ENCODE data around the gene AGBL4. TPM values are rescaled to one million over a fixed set of nuclear protein-coding genes. Genes with fewer than 3 reads are reported as not detected.

AGBL4 gene
- total RNA-seq, 1 donor from 2014 or later = not detected

- H3K9me3 Mint-ChIP-seq = no peaks in the 10 kb centered on the region
- no peak for DNase-seq (ENCODE audit: low spot score)
- H3K36me3 Mint-ChIP-seq (ENCODE audit: low read depth) = no peaks in the 10 kb centered on the region
- H3K4me3 Mint-ChIP-seq (ENCODE audit: low read depth) = no peak overlapping the region
- H3K4me1 Mint-ChIP-seq (ENCODE audit: low read depth) = no peaks in the 10 kb centered on the region
- no peak overlapping the region for H3K27ac Mint-ChIP-seq
- H3K27me3 Mint-ChIP-seq (ENCODE audit: low read depth) = peaks cover 5% of the 10 kb centered on the region
- intact Hi-C loops (cut with micrococcal nuclease) = no loop called here
Observed at GRCh38 chr1:48568501-48568900, 1455.3 kb downstream of the AGBL4 start.

GRCh38 chr1:48566492-48566891 lies 1457.3 kb downstream of the AGBL4 start:
- H3K4me1 Mint-ChIP-seq (ENCODE audit: low read depth) = no peaks in the 10 kb centered on the region
- no peaks in the 10 kb centered on the region for H3K9me3 Mint-ChIP-seq
- intact Hi-C loops (cut with micrococcal nuclease) = no loop called here
- H3K36me3 Mint-ChIP-seq (ENCODE audit: low read depth) = no peaks in the 10 kb centered on the region
- DNase-seq (ENCODE audit: low spot score) = no peak
- H3K4me3 Mint-ChIP-seq (ENCODE audit: low read depth) = no peak overlapping the region
- no peak overlapping the region for H3K27ac Mint-ChIP-seq
- peaks cover 7% of the 10 kb centered on the region for H3K27me3 Mint-ChIP-seq (ENCODE audit: low read depth)

GRCh38 chr1:48563021-48563420 lies 1460.7 kb downstream of the AGBL4 start:
- no peak overlapping the region for H3K27ac Mint-ChIP-seq

GRCh38 chr1:48561444-48561843 lies 1462.3 kb downstream of the AGBL4 start:
- intact Hi-C loops (cut with micrococcal nuclease) = no loop called here
- Mint-ChIP-seq H3K27ac (no peak overlapping the region), H3K4me1 (ENCODE audit: low read depth) (no peaks in the 10 kb centered on the region), H3K4me3 (ENCODE audit: low read depth) (no peak overlapping the region), H3K9me3 (no peaks in the 10 kb centered on the region), H3K36me3 (ENCODE audit: low read depth) (no peaks in the 10 kb centered on the region), H3K27me3 (ENCODE audit: low read depth) (peaks cover 7% of the 10 kb centered on the region)
- DNase-seq (ENCODE audit: low spot score) = no peak

More at GRCh38 chr1:48563021-48563420, 1460.7 kb downstream of the AGBL4 start:
- no peak for DNase-seq (ENCODE audit: low spot score)
- no peaks in the 10 kb centered on the region for H3K36me3 Mint-ChIP-seq (ENCODE audit: low read depth)
- H3K27me3 Mint-ChIP-seq (ENCODE audit: low read depth) = peaks cover 7% of the 10 kb centered on the region
- no peak overlapping the region for H3K4me3 Mint-ChIP-seq (ENCODE audit: low read depth)
- H3K9me3 Mint-ChIP-seq = no peaks in the 10 kb centered on the region
- intact Hi-C loops (cut with micrococcal nuclease) = no loop called here
- no peaks in the 10 kb centered on the region for H3K4me1 Mint-ChIP-seq (ENCODE audit: low read depth)

- Mint-ChIP-seq H3K36me3 (ENCODE audit: low read depth) (no peaks in the 10 kb centered on the region), H3K27ac (no peak overlapping the region), H3K4me1 (ENCODE audit: low read depth) (no peaks in the 10 kb centered on the region), H3K4me3 (ENCODE audit: low read depth) (no peak overlapping the region), H3K9me3 (no peaks in the 10 kb centered on the region), H3K27me3 (ENCODE audit: low read depth) (peaks cover 7% of the 10 kb centered on the region)
- intact Hi-C loops (cut with micrococcal nuclease) = no loop called here
- DNase-seq (ENCODE audit: low spot score) = no peak
Observed at GRCh38 chr1:48560577-48560976, 1463.2 kb downstream of the AGBL4 start.

GRCh38 chr1:48560116-48560515 lies 1463.6 kb downstream of the AGBL4 start:
- Mint-ChIP-seq H3K4me3 (ENCODE audit: low read depth) (no peak overlapping the region), H3K27ac (no peak overlapping the region), H3K36me3 (ENCODE audit: low read depth) (no peaks in the 10 kb centered on the region), H3K4me1 (ENCODE audit: low read depth) (no peaks in the 10 kb centered on the region), H3K27me3 (ENCODE audit: low read depth) (peaks cover 7% of the 10 kb centered on the region), H3K9me3 (no peaks in the 10 kb centered on the region)
- DNase-seq (ENCODE audit: low spot score) = no peak
- intact Hi-C loops (cut with micrococcal nuclease) = no loop called here

GRCh38 chr1:48558366-48558765 lies 1465.4 kb downstream of the AGBL4 start:
- no peaks in the 10 kb centered on the region for H3K4me1 Mint-ChIP-seq (ENCODE audit: low read depth)
- peaks cover 3% of the 10 kb centered on the region for H3K27me3 Mint-ChIP-seq (ENCODE audit: low read depth)
- intact Hi-C loops (cut with micrococcal nuclease) = no loop called here
- DNase-seq (ENCODE audit: low spot score) = no peak
- no peak overlapping the region for H3K27ac Mint-ChIP-seq
- no peak overlapping the region for H3K4me3 Mint-ChIP-seq (ENCODE audit: low read depth)
- no peaks in the 10 kb centered on the region for H3K9me3 Mint-ChIP-seq
- no peaks in the 10 kb centered on the region for H3K36me3 Mint-ChIP-seq (ENCODE audit: low read depth)

- intact Hi-C loops (cut with micrococcal nuclease) = no loop called here
- no peak overlapping the region for H3K4me3 Mint-ChIP-seq (ENCODE audit: low read depth)
- H3K9me3 Mint-ChIP-seq = no peaks in the 10 kb centered on the region
- no peak overlapping the region for H3K27ac Mint-ChIP-seq
- no peaks in the 10 kb centered on the region for H3K36me3 Mint-ChIP-seq (ENCODE audit: low read depth)
- DNase-seq (ENCODE audit: low spot score) = no peak
- H3K27me3 Mint-ChIP-seq (ENCODE audit: low read depth) = peaks cover 1% of the 10 kb centered on the region
- H3K4me1 Mint-ChIP-seq (ENCODE audit: low read depth) = no peaks in the 10 kb centered on the region
Observed at GRCh38 chr1:48556186-48556850, 1467.4 kb downstream of the AGBL4 start.

GRCh38 chr1:48555271-48555670 lies 1468.5 kb downstream of the AGBL4 start:
- no peak for DNase-seq (ENCODE audit: low spot score)
- intact Hi-C loops (cut with micrococcal nuclease) = no loop called here
- Mint-ChIP-seq H3K9me3 (no peaks in the 10 kb centered on the region), H3K27me3 (ENCODE audit: low read depth) (peaks cover 1% of the 10 kb centered on the region), H3K4me3 (ENCODE audit: low read depth) (no peak overlapping the region), H3K27ac (no peak overlapping the region), H3K4me1 (ENCODE audit: low read depth) (no peaks in the 10 kb centered on the region), H3K36me3 (ENCODE audit: low read depth) (no peaks in the 10 kb centered on the region)

- intact Hi-C loops (cut with micrococcal nuclease) = no loop called here
- Mint-ChIP-seq H3K4me3 (ENCODE audit: low read depth) (no peak overlapping the region), H3K36me3 (ENCODE audit: low read depth) (no peaks in the 10 kb centered on the region), H3K4me1 (ENCODE audit: low read depth) (no peaks in the 10 kb centered on the region), H3K27ac (no peak overlapping the region), H3K27me3 (ENCODE audit: low read depth) (peaks cover 1% of the 10 kb centered on the region), H3K9me3 (no peaks in the 10 kb centered on the region)
- DNase-seq (ENCODE audit: low spot score) = no peak
Observed at GRCh38 chr1:48552903-48553606, 1470.7 kb downstream of the AGBL4 start.

GRCh38 chr1:48552420-48552819 lies 1471.3 kb downstream of the AGBL4 start:
- intact Hi-C loops (cut with micrococcal nuclease) = no loop called here
- Mint-ChIP-seq H3K4me3 (ENCODE audit: low read depth) (no peak overlapping the region), H3K9me3 (no peaks in the 10 kb centered on the region), H3K27ac (no peak overlapping the region), H3K27me3 (ENCODE audit: low read depth) (peaks cover 1% of the 10 kb centered on the region), H3K36me3 (ENCODE audit: low read depth) (no peaks in the 10 kb centered on the region), H3K4me1 (ENCODE audit: low read depth) (no peaks in the 10 kb centered on the region)
- DNase-seq (ENCODE audit: low spot score) = no peak

- no peaks in the 10 kb centered on the region for H3K27me3 Mint-ChIP-seq (ENCODE audit: low read depth)
- DNase-seq (ENCODE audit: low spot score) = no peak
- H3K4me3 Mint-ChIP-seq (ENCODE audit: low read depth) = no peak overlapping the region
- intact Hi-C loops (cut with micrococcal nuclease) = no loop called here
- H3K4me1 Mint-ChIP-seq (ENCODE audit: low read depth) = no peaks in the 10 kb centered on the region
- H3K27ac Mint-ChIP-seq = no peak overlapping the region
- no peaks in the 10 kb centered on the region for H3K9me3 Mint-ChIP-seq
- H3K36me3 Mint-ChIP-seq (ENCODE audit: low read depth) = no peaks in the 10 kb centered on the region
Observed at GRCh38 chr1:48548985-48549384, 1474.8 kb downstream of the AGBL4 start.

GRCh38 chr1:48547561-48548220 lies 1476.1 kb downstream of the AGBL4 start:
- Mint-ChIP-seq H3K4me1 (ENCODE audit: low read depth) (no peaks in the 10 kb centered on the region), H3K36me3 (ENCODE audit: low read depth) (no peaks in the 10 kb centered on the region), H3K4me3 (ENCODE audit: low read depth) (no peak overlapping the region)

More at GRCh38 chr1:48547561-48548220, 1476.1 kb downstream of the AGBL4 start:
- H3K9me3 Mint-ChIP-seq = no peaks in the 10 kb centered on the region
- intact Hi-C loops (cut with micrococcal nuclease) = no loop called here
- no peaks in the 10 kb centered on the region for H3K27me3 Mint-ChIP-seq (ENCODE audit: low read depth)
- no peak overlapping the region for H3K27ac Mint-ChIP-seq
- DNase-seq (ENCODE audit: low spot score) = no peak
